ENCODE measurements around the gene IL6R. TPM values are rescaled to one million over a fixed set of nuclear protein-coding genes. Genes with fewer than 3 reads are reported as not detected.

IL6R gene
- total and polyA plus RNA-seq, 2 donors (not counting 1 experiment from before 2014, with no cell fraction given), result 3.5 to 5.3 TPM

GRCh38 chr1:154414606-154415005 is 9.5 kb downstream of the IL6R start:
- Histone ChIP-seq H3K79me2 (ENCODE audit: control insufficient read depth, insufficient read depth, low read length) (peaks cover 21% of the 10 kb centered on the region), H3K9ac (ENCODE audit: low read length) (no peak overlapping the region), H3K36me3 (replicated peaks in 1 of 2; ENCODE audit: control extremely low read depth in 1 of 2, control insufficient read depth in 1 of 2, extremely low read depth in 1 of 2, insufficient read depth in 2 of 2, low read length in 1 of 2) (no peaks in the 10 kb centered on the region), H3K27me3 (replicated peaks in 1 of 4; ENCODE audit: control extremely low read depth in 1 of 4, control insufficient read depth in 3 of 4, insufficient read depth in 4 of 4, low read length in 3 of 4) (no peaks in the 10 kb centered on the region), H3K4me2 (replicated peaks; ENCODE audit: low read depth, low read length, poor library complexity, severe bottlenecking) (no peak overlapping the region), H2AFZ (ENCODE audit: insufficient read depth, low read depth, low read length, poor library complexity, severe bottlenecking) (no peak overlapping the region), H3K4me1 (ENCODE audit: control insufficient read depth in 2 of 2, insufficient read depth in 2 of 2, low read length in 2 of 2) (peaks cover 11 to 29% of the 10 kb centered on the region in 2 donors), H3K4me3 (ENCODE audit: control extremely low read depth in 1 of 5, extremely low read depth in 1 of 5, insufficient read depth in 1 of 5, low read depth in 2 of 5, low read length in 4 of 5) (no peak overlapping the region), H4K20me1 (ENCODE audit: control insufficient read depth, insufficient read depth, low read length, poor library complexity, severe bottlenecking) (no peaks in the 10 kb centered on the region), H3K9me3 (ENCODE audit: control extremely low read depth in 1 of 3, control insufficient read depth in 2 of 3, insufficient read depth in 1 of 3, low read length in 2 of 3) (no peaks in the 10 kb centered on the region), H3K27ac (ENCODE audit: low read length in 2 of 2) (no peak overlapping the region)
- CTCF ChIA-PET, result interaction anchor here (1.2 kb wide), 1 partner anchor 25 kb away, joined by 3 read pairs; no protein-coding TSS in a partner anchor
- H3K27me3 Mint-ChIP-seq, result no peaks in the 10 kb centered on the region
- intact Hi-C loops (cut with micrococcal nuclease), result no loop called here
- POLR2A ChIA-PET, result no interaction called here
- no peak for TF ChIP-seq CTCF (IDR thresholded peaks at IDR 0.05)
- no peak for TF ChIP-seq EZH2 (IDR thresholded peaks at IDR 0.05; ENCODE audit: borderline replicate concordance, insufficient read depth, low read depth, low read length, poor library complexity, severe bottlenecking)
- H3K4me1 Mint-ChIP-seq, result peaks cover 32% of the 10 kb centered on the region
- ATAC-seq (ENCODE audit: low read depth) (no peak), DNase-seq (no peak)
- H3K27ac Mint-ChIP-seq, result no peak overlapping the region
- no peaks in the 10 kb centered on the region for H3K9me3 Mint-ChIP-seq (ENCODE audit: insufficient read depth)
- over 99% methylated on average over 8 of the region's 8 CpGs for WGBS (ENCODE audit: insufficient coverage)
- no peak overlapping the region for H3K4me3 Mint-ChIP-seq

GRCh38 chr1:154416471-154417337 is 11.6 kb downstream of the IL6R start:
- no peaks in the 10 kb centered on the region for H3K9me3 ChIP-seq (ENCODE audit: control extremely low read depth in 1 of 3, control insufficient read depth in 2 of 3, insufficient read depth in 1 of 3, low read length in 2 of 3)
- ChIA-PET CTCF (interaction anchor here (0.7 to 0.9 kb wide), 2 partner anchors 11 to 34 kb away, joined by 3 to 5 read pairs; no protein-coding TSS in a partner anchor), POLR2A (interaction anchor here (1.1 kb wide), 1 partner anchor 9 kb away, joined by 3 read pairs; no protein-coding TSS in a partner anchor)
- H3K79me2 ChIP-seq (ENCODE audit: control insufficient read depth, insufficient read depth, low read length), result peaks cover 29% of the 10 kb centered on the region
- no peak overlapping the region for H3K27ac Mint-ChIP-seq
- no peaks in the 10 kb centered on the region for H3K36me3 ChIP-seq (replicated peaks in 1 of 2; ENCODE audit: control extremely low read depth in 1 of 2, control insufficient read depth in 1 of 2, extremely low read depth in 1 of 2, insufficient read depth in 2 of 2, low read length in 1 of 2)
- no peak overlapping the region for H3K9ac ChIP-seq (ENCODE audit: low read length)
- no peak overlapping the region for H2AFZ ChIP-seq (ENCODE audit: insufficient read depth, low read depth, low read length, poor library complexity, severe bottlenecking)
- H3K4me3 ChIP-seq (ENCODE audit: control extremely low read depth in 1 of 5, extremely low read depth in 1 of 5, insufficient read depth in 1 of 5, low read depth in 2 of 5, low read length in 4 of 5), result no peak overlapping the region
- no peaks in the 10 kb centered on the region for H4K20me1 ChIP-seq (ENCODE audit: control insufficient read depth, insufficient read depth, low read length, poor library complexity, severe bottlenecking)
- peaks cover 43% of the 10 kb centered on the region for H3K4me1 Mint-ChIP-seq
- TF ChIP-seq CTCF (IDR thresholded peaks at IDR 0.05), result no peak
- TF ChIP-seq EZH2 (IDR thresholded peaks at IDR 0.05; ENCODE audit: borderline replicate concordance, insufficient read depth, low read depth, low read length, poor library complexity, severe bottlenecking), result no peak
- no peaks in the 10 kb centered on the region for H3K27me3 ChIP-seq (replicated peaks in 1 of 4; ENCODE audit: control extremely low read depth in 1 of 4, control insufficient read depth in 3 of 4, insufficient read depth in 4 of 4, low read length in 3 of 4)
- WGBS (ENCODE audit: insufficient coverage), result 92% methylated on average over 8 of the region's 10 CpGs
- no peak overlapping the region for H3K27ac ChIP-seq (ENCODE audit: low read length in 2 of 2)
- ATAC-seq (ENCODE audit: low read depth) (no peak), DNase-seq (no peak)
- intact Hi-C loops (cut with micrococcal nuclease), result no loop called here
- H3K9me3 Mint-ChIP-seq (ENCODE audit: insufficient read depth), result no peaks in the 10 kb centered on the region
- no peaks in the 10 kb centered on the region for H3K27me3 Mint-ChIP-seq
- H3K4me2 ChIP-seq (replicated peaks; ENCODE audit: low read depth, low read length, poor library complexity, severe bottlenecking), result no peak overlapping the region
- H3K4me3 Mint-ChIP-seq, result no peak overlapping the region
- H3K4me1 ChIP-seq (ENCODE audit: control insufficient read depth in 2 of 2, insufficient read depth in 2 of 2, low read length in 2 of 2), result peaks cover 20 to 39% of the 10 kb centered on the region in 2 donors

Measured in B cell (primary cell).